Epithelial cell of proximal tubule (primary cell): ENCODE measurements around the gene NAA40. TPM values are rescaled to one million over a fixed set of nuclear protein-coding genes. Genes with fewer than 3 reads are reported as not detected.

ENCODE experiments used
- DNase-seq: peaks from one replicate; pipeline ENCODE4 v3.0.0-alpha.2; 2011; ENCODE audit warnings: low read depth
- H3K4me3 ChIP-seq: 2 replicates; pipeline ENCODE4 v1.5.1; 2011; ENCODE audit warnings: low read depth, mild to moderate bottlenecking, low read length
- total RNA-seq: library from RNA; depleted of rRNA; stranded (reverse); fragments of >200 nt; gene quantifications from 2 replicates; pipeline ENCODE4 v1.2.3, GENCODE V29; 2015
- TF ChIP-seq, protein P1 (sequence below): conservative IDR thresholded peaks from 2 replicates; pipeline ENCODE4 v1.5.1; 2012; ENCODE audit warnings: low read depth, mild to moderate bottlenecking, low read length

Gene NAA40
- total RNA-seq, 1 donor from 2014 or later: 17.6 TPM

DNA sequence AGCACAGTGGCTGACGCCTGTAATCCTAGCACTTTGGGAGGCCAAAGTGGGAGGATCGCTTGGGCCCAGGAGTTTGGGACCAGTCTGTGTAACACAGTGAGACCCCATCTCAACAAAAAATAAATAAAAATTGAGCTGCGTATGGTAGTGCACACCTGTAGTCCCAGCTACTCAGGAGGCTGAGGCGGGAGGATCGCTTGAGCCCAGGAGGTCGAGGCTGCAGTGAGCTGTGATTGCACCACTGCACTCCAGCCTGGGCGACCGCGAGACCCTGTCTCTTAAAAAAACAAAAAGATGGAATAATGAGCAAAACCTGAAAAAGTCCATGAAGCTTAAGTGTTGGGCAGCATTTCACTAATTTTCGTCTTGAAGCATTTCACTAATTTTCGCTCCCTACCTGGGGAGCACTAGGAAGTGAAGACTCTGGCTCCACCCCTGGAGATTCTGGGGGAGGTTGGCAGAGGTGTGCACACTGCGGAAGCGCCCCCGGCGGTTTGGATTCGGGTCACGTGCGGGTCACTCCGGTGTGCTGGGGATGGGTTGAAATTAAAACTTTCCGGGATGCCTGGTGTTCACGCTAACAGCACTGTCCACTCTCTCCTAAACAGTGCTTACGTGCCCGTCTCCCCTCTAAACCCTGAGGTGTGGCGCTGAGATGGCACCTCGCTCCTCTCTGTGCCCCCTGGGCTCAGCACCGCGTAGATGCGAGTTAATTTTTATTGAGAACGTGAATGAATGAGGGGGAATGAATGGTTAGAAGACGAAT lies 906 bp upstream of the NAA40 start:
- peak overlapping the region; percentile 68 for H3K4me3 ChIP-seq
- DNase-seq: no peak
- TF ChIP-seq, protein P1, sequence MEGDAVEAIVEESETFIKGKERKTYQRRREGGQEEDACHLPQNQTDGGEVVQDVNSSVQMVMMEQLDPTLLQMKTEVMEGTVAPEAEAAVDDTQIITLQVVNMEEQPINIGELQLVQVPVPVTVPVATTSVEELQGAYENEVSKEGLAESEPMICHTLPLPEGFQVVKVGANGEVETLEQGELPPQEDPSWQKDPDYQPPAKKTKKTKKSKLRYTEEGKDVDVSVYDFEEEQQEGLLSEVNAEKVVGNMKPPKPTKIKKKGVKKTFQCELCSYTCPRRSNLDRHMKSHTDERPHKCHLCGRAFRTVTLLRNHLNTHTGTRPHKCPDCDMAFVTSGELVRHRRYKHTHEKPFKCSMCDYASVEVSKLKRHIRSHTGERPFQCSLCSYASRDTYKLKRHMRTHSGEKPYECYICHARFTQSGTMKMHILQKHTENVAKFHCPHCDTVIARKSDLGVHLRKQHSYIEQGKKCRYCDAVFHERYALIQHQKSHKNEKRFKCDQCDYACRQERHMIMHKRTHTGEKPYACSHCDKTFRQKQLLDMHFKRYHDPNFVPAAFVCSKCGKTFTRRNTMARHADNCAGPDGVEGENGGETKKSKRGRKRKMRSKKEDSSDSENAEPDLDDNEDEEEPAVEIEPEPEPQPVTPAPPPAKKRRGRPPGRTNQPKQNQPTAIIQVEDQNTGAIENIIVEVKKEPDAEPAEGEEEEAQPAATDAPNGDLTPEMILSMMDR: no peak

DNA sequence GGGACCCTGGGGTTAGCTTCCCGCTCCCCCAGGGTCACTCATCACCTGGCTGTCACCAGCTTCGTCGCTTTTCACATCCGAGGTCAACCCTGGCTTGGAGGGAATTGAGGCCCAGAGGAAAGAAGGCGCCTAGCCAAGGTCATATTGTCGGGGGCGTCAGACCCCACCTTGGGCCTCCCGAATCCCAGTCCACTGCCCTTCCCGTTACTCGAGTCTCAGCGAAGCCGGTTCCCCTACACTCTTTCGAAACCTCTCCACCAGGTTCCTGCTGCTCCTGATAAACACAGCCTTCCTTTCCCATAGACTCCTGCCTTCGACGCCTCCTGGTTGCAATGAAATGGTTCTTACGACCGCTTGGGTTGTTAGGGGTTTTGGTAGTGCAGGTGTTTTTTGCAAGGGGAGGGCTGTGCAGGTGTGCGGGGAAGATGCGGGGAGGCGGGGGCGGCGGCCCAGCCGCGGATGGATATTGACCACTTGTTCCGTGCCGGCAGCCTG lies 642 bp downstream of the NAA40 start:
- peak overlapping the region; percentile 93 for H3K4me3 ChIP-seq
- TF ChIP-seq, protein P1: no peak
- DNase-seq: no peak

DNA sequence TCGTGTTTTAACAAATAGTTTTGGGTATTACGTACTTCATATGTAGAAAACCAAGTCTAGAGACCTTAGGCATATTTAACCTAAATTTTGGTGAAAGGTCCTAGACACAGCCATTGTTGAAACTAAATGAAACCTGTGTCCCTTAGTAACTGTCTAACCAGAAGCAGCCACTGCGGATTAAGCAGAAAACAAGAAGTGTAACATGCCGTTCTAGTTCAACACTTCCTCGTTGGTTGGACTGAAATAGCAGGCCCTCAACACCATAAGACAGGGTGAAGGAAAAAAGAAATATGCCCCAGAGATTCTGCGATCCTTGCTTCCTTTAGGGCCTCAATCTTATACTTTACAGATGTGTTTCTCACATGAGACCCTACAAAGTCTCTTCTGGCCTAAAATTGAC lies 2.0 kb downstream of the NAA40 start:
- no peak for DNase-seq
- H3K4me3 ChIP-seq: no peak overlapping the region
- TF ChIP-seq, protein P1: no peak

DNA sequence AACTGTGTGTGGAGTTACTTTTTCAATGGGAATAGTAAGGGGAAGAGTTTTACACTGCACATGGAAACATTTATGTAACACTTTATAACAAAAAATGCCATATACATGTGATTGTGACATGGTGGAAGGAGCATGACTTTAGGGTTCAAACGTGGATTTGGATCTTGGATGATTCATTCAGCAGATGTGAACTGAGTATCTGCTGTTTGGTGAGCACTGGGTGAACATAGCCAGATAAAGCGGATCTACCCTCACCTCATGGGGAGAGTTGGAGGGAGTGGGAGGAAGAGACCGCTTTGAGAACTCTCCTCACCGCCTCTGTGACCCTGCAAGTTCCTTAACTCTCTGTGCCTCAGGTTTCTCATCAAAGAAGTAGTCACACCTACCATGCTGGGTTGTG lies 3.1 kb downstream of the NAA40 start:
- TF ChIP-seq, protein P1: no peak
- H3K4me3 ChIP-seq: no peak overlapping the region
- no peak for DNase-seq

DNA sequence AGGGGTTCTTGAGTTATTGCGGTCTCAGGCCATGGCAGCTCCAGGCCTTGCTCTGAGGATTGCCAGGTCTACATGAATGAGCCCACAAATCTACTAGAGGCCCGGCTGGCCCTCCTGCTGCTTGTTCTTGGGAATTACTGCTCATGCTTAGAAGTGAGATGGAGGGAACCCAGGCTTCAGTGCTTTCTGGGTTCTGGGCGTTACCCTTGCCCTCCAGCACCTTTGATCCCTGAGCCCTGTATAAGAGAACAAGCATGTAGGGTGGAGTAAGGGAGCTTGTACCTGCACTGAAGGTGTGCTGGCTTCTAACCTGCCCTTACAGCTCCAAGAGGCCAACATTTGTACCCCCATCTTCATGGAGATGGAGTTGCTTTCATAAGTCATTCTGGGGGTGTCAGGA lies 4.0 kb downstream of the NAA40 start:
- no peak overlapping the region for H3K4me3 ChIP-seq
- no peak for DNase-seq
- TF ChIP-seq, protein P1: no peak

DNA sequence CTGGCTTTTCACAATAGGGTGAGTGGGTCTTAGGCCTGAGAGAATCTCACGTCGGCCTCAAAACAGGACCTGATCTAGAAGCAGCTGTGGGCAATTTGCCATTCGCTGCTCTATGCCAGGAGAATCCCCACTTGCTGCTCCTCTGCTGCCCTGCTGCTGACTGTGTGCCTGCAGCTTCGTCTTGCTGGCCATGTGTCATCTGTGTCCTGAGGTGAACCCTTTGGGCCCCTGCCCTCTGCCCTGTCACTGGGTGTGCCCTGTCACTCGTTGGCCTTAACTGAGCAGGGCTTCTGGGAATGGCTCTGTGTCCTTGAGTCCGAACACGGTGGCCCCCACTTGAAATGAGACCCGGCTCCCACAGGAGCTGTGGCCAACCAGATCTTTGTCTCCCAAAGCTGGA lies 6.2 kb downstream of the NAA40 start:
- TF ChIP-seq, protein P1: no peak
- H3K4me3 ChIP-seq: no peak overlapping the region
- DNase-seq: no peak
